RWPE2 (cell line): ENCODE data around the gene SH2B2.

Experiments
- ATAC-seq: fragments of 200-7000 bp; cut with Tn5 transposase; 3 replicates; pipeline ENCODE4 v1.9.1; 2021; ENCODE audit warnings: low read depth
- DNase-seq: peaks from one replicate; pipeline ENCODE4 v3.0.0-alpha.2; 2020; ENCODE audit warnings: low spot score
- H3K27ac ChIP-seq: fragments of 450-650 bp; 2 replicates; pipeline ENCODE4 v1.5.1; 2017; ENCODE audit warnings: mild to moderate bottlenecking; ENCODE audit not compliant: poor library complexity, severe bottlenecking
- H3K27me3 ChIP-seq: fragments of 250-450 bp; sonication (Bioruptor Pico); 2 replicates; pipeline ENCODE4 v1.5.1; 2021; ENCODE audit warnings: mild to moderate bottlenecking, moderate library complexity; ENCODE audit not compliant: insufficient read depth, poor library complexity, severe bottlenecking
- H3K36me3 ChIP-seq: fragments of 250-450 bp; sonication (Bioruptor Pico); 2 replicates; pipeline ENCODE4 v1.5.1; 2020; ENCODE audit warnings: low read depth, mild to moderate bottlenecking, moderate library complexity
- H3K4me1 ChIP-seq: fragments of 250-450 bp; sonication (Bioruptor Pico); 2 replicates; pipeline ENCODE4 v1.5.1; 2021; ENCODE audit warnings: mild to moderate bottlenecking, moderate library complexity; ENCODE audit not compliant: insufficient read depth, poor library complexity, severe bottlenecking
- H3K4me3 ChIP-seq: fragments of 250-450 bp; sonication (Bioruptor Pico); 2 replicates; pipeline ENCODE4 v1.5.1; 2021; ENCODE audit warnings: mild to moderate bottlenecking, moderate library complexity; ENCODE audit not compliant: severe bottlenecking
- H3K9me3 ChIP-seq: fragments of 250-450 bp; sonication (Bioruptor Pico); 2 replicates; pipeline ENCODE4 v1.5.1; 2021; ENCODE audit warnings: mild to moderate bottlenecking, moderate library complexity; ENCODE audit not compliant: severe bottlenecking
- CTCF ChIP-seq: fragments of 450-650 bp; IDR thresholded peaks from one replicate; pipeline ENCODE4 v1.5.1; 2017; ENCODE audit warnings: mild to moderate bottlenecking, moderate library complexity; ENCODE audit not compliant: poor library complexity, severe bottlenecking

SH2B2 gene

GRCh38 chr7:102266541-102266940 lies 20.1 kb upstream of the SH2B2 start:
- no peaks in the 10 kb centered on the region for H3K27me3 ChIP-seq
- ATAC-seq (no peak), DNase-seq (no peak)
- H3K36me3 ChIP-seq, result no peaks in the 10 kb centered on the region
- no peak overlapping the region for H3K4me3 ChIP-seq
- H3K4me1 ChIP-seq, result no peaks in the 10 kb centered on the region
- TF ChIP-seq CTCF, result no peak
- H3K9me3 ChIP-seq, result no peaks in the 10 kb centered on the region
- no peak overlapping the region for H3K27ac ChIP-seq

- H3K27ac ChIP-seq, result no peak overlapping the region
- TF ChIP-seq CTCF, result no peak
- DNase-seq (no peak), ATAC-seq (no peak)
- H3K4me3 ChIP-seq, result no peak overlapping the region
- no peaks in the 10 kb centered on the region for H3K27me3 ChIP-seq
- peaks cover 4% of the 10 kb centered on the region for H3K4me1 ChIP-seq
- H3K9me3 ChIP-seq, result no peaks in the 10 kb centered on the region
- no peaks in the 10 kb centered on the region for H3K36me3 ChIP-seq
Measured at GRCh38 chr7:102268635-102269034, 18.0 kb upstream of the SH2B2 start.

- TF ChIP-seq CTCF, result no peak
- no peak for ATAC-seq
- peak; percentile 45 for DNase-seq
- no peaks in the 10 kb centered on the region for H3K36me3 ChIP-seq
- no peaks in the 10 kb centered on the region for H3K27me3 ChIP-seq
- H3K4me3 ChIP-seq, result no peak overlapping the region
- H3K9me3 ChIP-seq, result no peaks in the 10 kb centered on the region
- peaks cover 6% of the 10 kb centered on the region for H3K4me1 ChIP-seq
- H3K27ac ChIP-seq, result no peak overlapping the region
Measured at GRCh38 chr7:102270178-102270887, 16.3 kb upstream of the SH2B2 start.

GRCh38 chr7:102271158-102271798 lies 15.4 kb upstream of the SH2B2 start:
- Histone ChIP-seq H3K27ac (no peak overlapping the region), H3K27me3 (no peaks in the 10 kb centered on the region), H3K9me3 (no peaks in the 10 kb centered on the region), H3K4me1 (peaks cover 6% of the 10 kb centered on the region), H3K36me3 (no peaks in the 10 kb centered on the region), H3K4me3 (no peak overlapping the region)
- no peak for TF ChIP-seq CTCF
- DNase-seq (peak; percentile 25), ATAC-seq (no peak)
